Hepatocyte (in vitro differentiated cells): ENCODE data around the gene CORO1C. TPM values are rescaled to one million over a fixed set of nuclear protein-coding genes. Genes with fewer than 3 reads are reported as not detected.

Source experiments
- DNase-seq: peaks from one replicate; pipeline ENCODE4 v3.0.0-alpha.2; 2016; ENCODE audit warnings: low spot score
- H2AFZ ChIP-seq: fragments of 200-600 bp; sonication (generic); 2 replicates; pipeline ENCODE4 v1.6.0; 2016; ENCODE audit warnings: antibody characterized with exemption, mild to moderate bottlenecking
- H3K27ac ChIP-seq: fragments of 200-600 bp; sonication (generic); 2 replicates; pipeline ENCODE4 v1.5.1; 2016; ENCODE audit warnings: mild to moderate bottlenecking
- H3K27me3 ChIP-seq: fragments of 200-600 bp; sonication (generic); 2 replicates; pipeline ENCODE4 v1.6.1; 2016
- H3K36me3 ChIP-seq: fragments of 200-600 bp; sonication (generic); replicated peaks from 2 replicates; pipeline ENCODE4 v1.5.1; 2016; ENCODE audit warnings: low read depth; ENCODE audit not compliant: insufficient read depth
- H3K4me1 ChIP-seq: fragments of 200-600 bp; sonication (generic); 2 replicates; pipeline ENCODE4 v1.5.1; 2016; ENCODE audit warnings: mild to moderate bottlenecking, moderate library complexity; ENCODE audit not compliant: insufficient read depth
- H3K4me2 ChIP-seq: fragments of 200-600 bp; sonication (generic); 2 replicates; pipeline ENCODE4 v1.6.0; 2016
- H3K4me3 ChIP-seq: fragments of 200-600 bp; sonication (generic); 2 replicates; pipeline ENCODE4 v1.5.1; 2016; ENCODE audit warnings: mild to moderate bottlenecking
- H3K79me2 ChIP-seq: fragments of 200-600 bp; sonication (generic); 2 replicates; pipeline ENCODE4 v1.6.0; 2017; ENCODE audit warnings: mild to moderate bottlenecking
- H3K9me2 ChIP-seq: fragments of 200-600 bp; sonication (generic); replicated peaks from 2 replicates; pipeline ENCODE4 v1.6.0; 2017; ENCODE audit warnings: mild to moderate bottlenecking; ENCODE audit not compliant: insufficient read depth
- H3K9me3 ChIP-seq: fragments of 200-600 bp; sonication (generic); 2 replicates; pipeline ENCODE4 v1.5.1; 2016; ENCODE audit warnings: low read depth, mild to moderate bottlenecking
- H4K20me1 ChIP-seq: fragments of 200-600 bp; sonication (generic); 2 replicates; pipeline ENCODE4 v1.6.0; 2016; ENCODE audit warnings: mild to moderate bottlenecking; ENCODE audit not compliant: insufficient read depth, poor library complexity, severe bottlenecking
- CTCF ChIP-seq: fragments of 200-600 bp; sonication (generic); IDR thresholded peaks from 2 replicates; pipeline ENCODE4 v1.5.1; 2016; ENCODE audit warnings: antibody characterized with exemption, mild to moderate bottlenecking; ENCODE audit not compliant: poor library complexity
- EZH2 ChIP-seq: fragments of 200-600 bp; sonication (generic); IDR thresholded peaks from 2 replicates; pipeline ENCODE4 v1.6.1; 2016; ENCODE audit warnings: antibody characterized with exemption, mild to moderate bottlenecking, borderline replicate concordance
- EZH2phosphoT487 ChIP-seq: fragments of 200-600 bp; sonication (generic); IDR thresholded peaks from one replicate; pipeline ENCODE4 v1.6.1; 2018; ENCODE audit warnings: antibody characterized with exemption, mild to moderate bottlenecking, low read depth, moderate library complexity; ENCODE audit not compliant: unreplicated experiment, severe bottlenecking
- WGBS: methylation state at CpG from one replicate; pipeline ENCODE4 v1.1.6; 2016; ENCODE audit warnings: low lambda C conversion rate; ENCODE audit errors: missing lambda C conversion rate; 5-methylcytosine and 5-hydroxymethylcytosine counted together
- polyA plus RNA-seq: library from polyadenylated mRNA; unstranded; fragments of >200 nt; fragmentation: Nextera tagmentation; extraction: Ambion mirVana; gene quantifications from 2 replicates; pipeline ENCODE4 v1.2.1, GENCODE V29; 2016
- total RNA-seq: library from RNA; depleted of rRNA; stranded (reverse); fragments of >200 nt; gene quantifications from 2 replicates; pipeline ENCODE4 v1.2.3, GENCODE V29; 2014

The CORO1C gene
- total and polyA plus RNA-seq, 2 experiments from 2014 or later = 110 to 137 TPM

GRCh38 chr12:108629824-108630476 is 101.4 kb downstream of the CORO1C start:
- TF ChIP-seq EZH2phosphoT487 = no peak
- no peak for TF ChIP-seq CTCF
- TF ChIP-seq EZH2 = no peak
- Histone ChIP-seq H3K4me2 (no peak overlapping the region), H4K20me1 (no peaks in the 10 kb centered on the region), H2AFZ (no peak overlapping the region), H3K79me2 (no peaks in the 10 kb centered on the region), H3K27ac (peak overlapping the region; percentile 80), H3K27me3 (no peaks in the 10 kb centered on the region), H3K9me2 (no peaks in the 10 kb centered on the region), H3K4me1 (peaks cover 25% of the 10 kb centered on the region), H3K36me3 (no peaks in the 10 kb centered on the region), H3K9me3 (no peaks in the 10 kb centered on the region), H3K4me3 (no peak overlapping the region)
- 53% methylated on average over 17 of the region's 17 CpGs for WGBS
- DNase-seq = peak; percentile 80

DNA sequence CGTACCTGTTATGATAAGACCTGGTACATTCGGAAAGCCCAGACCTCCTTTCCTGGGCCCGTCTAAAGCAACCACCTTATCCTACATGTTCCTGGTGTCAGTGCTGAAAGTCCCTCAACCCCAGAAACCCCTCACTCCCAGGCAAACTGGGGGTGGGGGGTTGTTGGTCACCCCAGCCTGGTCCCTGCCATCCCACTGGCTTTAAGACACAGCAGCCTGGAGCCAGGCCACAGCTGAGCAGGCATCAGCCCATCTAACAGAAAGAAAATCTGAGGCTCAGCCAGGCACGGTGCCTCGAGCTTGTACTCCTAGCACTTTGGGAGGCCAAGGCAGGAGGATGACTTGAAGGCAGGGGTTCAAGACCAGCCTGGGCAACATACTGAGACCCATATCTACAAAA is 102.2 kb downstream of the CORO1C start:
- no peaks in the 10 kb centered on the region for H3K9me2 ChIP-seq
- no peaks in the 10 kb centered on the region for H3K9me3 ChIP-seq
- no peaks in the 10 kb centered on the region for H4K20me1 ChIP-seq
- peaks cover 25% of the 10 kb centered on the region for H3K4me1 ChIP-seq
- H3K4me2 ChIP-seq = peak overlapping the region; percentile 60
- 86% methylated on average over 5 of the region's 5 CpGs for WGBS
- H3K27me3 ChIP-seq = no peaks in the 10 kb centered on the region
- TF ChIP-seq CTCF (no peak), EZH2phosphoT487 (no peak), EZH2 (no peak)
- no peaks in the 10 kb centered on the region for H3K79me2 ChIP-seq
- no peaks in the 10 kb centered on the region for H3K36me3 ChIP-seq
- DNase-seq = no peak
- peak overlapping the region; percentile 47 for H3K27ac ChIP-seq
- H3K4me3 ChIP-seq = no peak overlapping the region
- H2AFZ ChIP-seq = no peak overlapping the region

GRCh38 chr12:108627134-108627920 is 104.0 kb downstream of the CORO1C start:
- Histone ChIP-seq H3K9me3 (no peaks in the 10 kb centered on the region), H3K4me2 (no peak overlapping the region), H3K36me3 (no peaks in the 10 kb centered on the region), H3K79me2 (no peaks in the 10 kb centered on the region), H3K9me2 (no peaks in the 10 kb centered on the region), H3K27me3 (no peaks in the 10 kb centered on the region), H2AFZ (no peak overlapping the region), H3K4me1 (peaks cover 25% of the 10 kb centered on the region), H3K27ac (no peak overlapping the region), H3K4me3 (no peak overlapping the region), H4K20me1 (no peaks in the 10 kb centered on the region)
- no peak for DNase-seq
- TF ChIP-seq EZH2phosphoT487 (no peak), EZH2 (no peak)
- WGBS = 89% methylated on average over 8 of the region's 8 CpGs

DNA sequence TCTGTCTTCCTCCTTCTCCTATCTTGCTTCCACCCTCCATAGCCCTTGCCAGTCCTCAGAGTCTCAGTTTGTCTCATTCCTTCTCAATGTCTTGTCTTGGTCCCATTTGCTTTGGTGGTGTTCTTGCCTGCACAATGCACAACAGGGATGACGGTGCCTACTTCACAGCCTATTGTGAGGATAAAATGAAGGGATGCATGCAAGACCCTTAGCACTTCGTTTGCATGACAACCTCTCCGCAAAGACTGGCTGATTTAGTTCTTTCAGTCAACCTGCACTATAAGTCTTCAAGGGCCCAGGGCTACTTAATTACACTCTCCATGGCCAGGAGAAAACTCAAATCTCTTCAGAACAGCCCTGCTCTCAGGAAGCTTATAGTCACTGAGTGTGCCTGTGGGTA is 106.1 kb downstream of the CORO1C start:
- no peaks in the 10 kb centered on the region for H3K9me2 ChIP-seq
- H3K27ac ChIP-seq = no peak overlapping the region
- H3K9me3 ChIP-seq = no peaks in the 10 kb centered on the region
- no peak for TF ChIP-seq EZH2
- no peak for TF ChIP-seq CTCF
- TF ChIP-seq EZH2phosphoT487 = no peak
- no peak overlapping the region for H3K4me2 ChIP-seq
- H3K27me3 ChIP-seq = no peaks in the 10 kb centered on the region
- H3K36me3 ChIP-seq = no peaks in the 10 kb centered on the region
- no peaks in the 10 kb centered on the region for H3K79me2 ChIP-seq
- 68% methylated on average over 3 of the region's 3 CpGs for WGBS
- no peak overlapping the region for H3K4me3 ChIP-seq
- DNase-seq = no peak
- H3K4me1 ChIP-seq = peaks cover 15% of the 10 kb centered on the region
- H4K20me1 ChIP-seq = no peaks in the 10 kb centered on the region
- H2AFZ ChIP-seq = no peak overlapping the region
